T1000 (cell line): ENCODE measurements around the gene PPP2R1B.
"Not testable (repeated sequence)": the region's sequence is repeated elsewhere in the genome, so short reads cannot be mapped to it uniquely, and the experiment has no call there.

Experiments used
- DNase-seq: peaks from one replicate; lab custom pipeline; 2025; ENCODE audit warnings: mixed read lengths; lab: John Stamatoyannopoulos, UW

The PPP2R1B gene

GRCh38 chr11:111782109-111782741 lies 16.0 kb upstream of the PPP2R1B start:
- no peak for DNase-seq

GRCh38 chr11:111779118-111779517 lies 12.9 kb upstream of the PPP2R1B start:
- no peak for DNase-seq

DNA sequence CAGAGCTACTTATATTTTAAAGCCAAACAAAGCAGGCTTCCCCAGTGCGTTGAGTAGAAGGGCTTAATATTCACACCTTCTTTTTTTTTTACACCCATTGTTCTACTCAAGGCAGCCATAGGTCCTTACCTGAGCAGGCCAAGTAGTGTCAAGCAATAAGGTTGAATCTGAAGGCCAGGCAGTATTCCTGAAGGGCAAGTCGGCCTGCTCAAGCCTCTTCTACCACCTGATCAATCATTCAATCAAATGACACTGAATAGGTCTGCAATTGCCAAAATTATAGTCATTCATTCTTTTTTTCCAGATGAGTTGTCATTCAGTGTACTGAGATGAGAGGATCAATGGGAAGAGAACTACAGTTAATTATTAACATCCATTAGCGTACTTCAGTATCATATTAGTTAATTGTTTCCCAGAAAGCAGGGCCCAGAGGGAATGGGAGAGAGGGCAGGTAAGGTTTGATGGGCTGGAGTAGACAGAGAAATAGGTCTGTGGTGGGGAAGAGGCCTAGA lies 11.9 kb upstream of the PPP2R1B start:
- DNase-seq, result no peak

DNA sequence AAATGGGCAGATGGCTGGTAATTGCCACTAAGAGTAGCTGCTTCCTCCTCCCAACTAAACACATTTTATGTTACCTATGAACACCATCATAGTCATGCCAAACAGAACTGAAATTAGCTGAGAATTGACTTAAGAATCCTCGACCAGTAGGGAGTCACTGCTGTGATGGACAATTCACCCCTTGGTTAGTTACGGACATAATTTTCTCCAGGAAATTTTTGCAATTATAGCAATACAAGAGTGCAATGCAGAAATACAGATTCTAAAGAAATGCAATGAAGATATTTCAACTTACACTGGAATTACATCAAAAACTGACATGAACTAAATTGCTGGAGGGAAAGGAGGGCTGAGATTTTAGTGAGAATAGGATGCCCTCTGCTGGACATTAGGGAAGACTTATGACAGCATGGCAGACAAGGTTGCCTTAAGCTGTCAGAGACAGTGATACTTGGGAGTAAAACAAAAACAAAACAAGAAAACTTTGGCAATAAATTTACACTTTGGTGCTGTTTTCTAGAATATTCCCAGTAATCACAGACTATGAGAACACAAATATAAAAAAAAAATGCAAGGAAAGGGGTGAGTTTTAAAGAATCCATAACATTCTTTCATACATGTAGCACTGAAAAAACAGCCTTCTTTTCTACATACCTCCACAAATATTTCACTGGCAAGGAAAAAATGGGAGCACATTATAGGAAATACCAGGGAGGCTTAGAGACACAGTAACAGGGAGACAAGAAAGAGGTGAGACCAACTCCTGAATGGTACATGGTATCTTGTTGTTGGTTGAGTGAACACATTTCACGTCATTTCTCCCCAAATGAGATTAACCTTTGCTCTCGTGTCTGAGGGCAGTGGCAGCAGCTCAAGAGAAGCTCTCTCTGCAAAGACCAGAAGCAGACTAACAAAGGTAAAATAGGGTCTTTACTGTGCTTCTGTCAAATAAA lies 11.2 kb upstream of the PPP2R1B start:
- DNase-seq, result no peak

- DNase-seq, result no peak
Measured at GRCh38 chr11:111776398-111777093, 10.4 kb upstream of the PPP2R1B start.

GRCh38 chr11:111774955-111775710 lies 8.9 kb upstream of the PPP2R1B start:
- DNase-seq, result no peak

DNA sequence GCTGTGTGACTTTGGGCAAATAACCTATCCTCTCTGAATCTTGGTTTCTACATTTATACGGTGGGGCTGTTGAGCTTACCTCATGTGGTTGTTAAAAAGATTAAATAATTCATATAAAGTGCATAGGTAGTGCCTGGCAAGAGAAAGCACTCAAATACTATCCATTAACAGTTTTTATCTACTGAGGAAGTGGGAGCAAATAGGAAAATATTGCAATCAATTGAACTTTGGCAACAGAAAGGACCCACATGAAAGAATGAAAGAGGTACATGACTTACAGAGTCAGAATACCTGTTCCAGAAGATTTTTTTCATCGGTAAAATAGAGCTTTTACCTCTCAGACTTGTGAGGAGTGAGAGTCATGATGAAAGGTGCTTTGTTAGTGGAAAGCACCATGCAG lies 6.3 kb upstream of the PPP2R1B start:
- DNase-seq, result no peak

GRCh38 chr11:111771205-111771604 lies 5.0 kb upstream of the PPP2R1B start:
- DNase-seq, result not testable (repeated sequence)

- no peak for DNase-seq
Measured at GRCh38 chr11:111770581-111771134, 4.5 kb upstream of the PPP2R1B start.

GRCh38 chr11:111766834-111767142 lies 599 bp upstream of the PPP2R1B start:
- DNase-seq, result no peak

GRCh38 chr11:111765320-111765983 lies 737 bp downstream of the PPP2R1B start:
- DNase-seq, result no peak

- DNase-seq, result no peak
Measured at GRCh38 chr11:111764621-111765020, 1.6 kb downstream of the PPP2R1B start.

GRCh38 chr11:111762981-111763643 lies 3.1 kb downstream of the PPP2R1B start:
- no peak for DNase-seq

GRCh38 chr11:111762526-111762925 lies 3.7 kb downstream of the PPP2R1B start:
- no peak for DNase-seq

- DNase-seq, result no peak
Measured at GRCh38 chr11:111761036-111761435, 5.2 kb downstream of the PPP2R1B start.

DNA sequence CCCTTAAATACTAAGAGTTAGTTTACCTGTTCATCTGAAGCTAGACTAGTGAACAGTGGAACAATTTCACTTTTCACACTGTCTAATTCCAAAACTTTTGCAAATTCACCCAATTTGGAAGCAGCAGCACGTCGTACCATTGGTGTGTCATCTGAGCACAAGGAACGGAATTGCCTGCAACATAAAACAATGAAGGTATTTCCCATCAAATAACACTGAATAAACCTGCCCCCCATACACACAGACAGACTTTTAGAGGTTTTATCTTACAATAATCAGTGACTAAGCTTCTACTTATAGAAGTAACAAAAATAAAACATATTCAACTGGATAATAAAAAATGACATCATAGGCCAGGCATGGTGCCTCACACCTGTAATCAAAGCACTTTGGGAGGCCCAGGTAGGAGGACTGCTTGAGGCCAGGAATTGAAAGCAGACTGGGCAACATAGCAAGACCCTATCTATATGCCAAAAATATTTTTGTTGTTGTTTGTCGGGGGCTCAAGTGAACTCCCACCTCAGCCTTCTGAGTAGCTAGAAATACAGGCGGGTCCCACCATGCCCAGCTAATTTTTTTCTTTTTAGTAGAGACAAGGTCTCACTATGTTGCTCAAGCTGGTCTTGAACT lies 6.3 kb downstream of the PPP2R1B start:
- no peak for DNase-seq

DNA sequence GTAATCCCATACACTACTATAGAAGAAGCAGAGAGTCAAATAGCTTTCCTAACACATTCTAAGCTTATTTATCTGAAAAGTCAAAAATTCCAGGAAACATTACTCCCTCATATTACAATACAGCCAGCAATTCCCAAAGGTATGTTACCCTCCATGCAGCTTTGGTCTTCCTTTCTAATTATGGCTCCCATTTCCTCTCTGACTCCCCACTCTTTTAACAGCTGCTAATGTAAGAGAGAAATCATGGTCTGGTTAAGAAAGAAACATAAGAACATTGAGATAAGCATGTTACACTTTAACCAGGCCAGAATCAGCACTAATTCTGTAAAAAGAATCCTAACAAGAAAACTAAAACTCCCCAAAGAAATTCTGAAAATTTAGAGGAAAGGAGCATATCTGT lies 6.8 kb downstream of the PPP2R1B start:
- DNase-seq, result no peak

DNA sequence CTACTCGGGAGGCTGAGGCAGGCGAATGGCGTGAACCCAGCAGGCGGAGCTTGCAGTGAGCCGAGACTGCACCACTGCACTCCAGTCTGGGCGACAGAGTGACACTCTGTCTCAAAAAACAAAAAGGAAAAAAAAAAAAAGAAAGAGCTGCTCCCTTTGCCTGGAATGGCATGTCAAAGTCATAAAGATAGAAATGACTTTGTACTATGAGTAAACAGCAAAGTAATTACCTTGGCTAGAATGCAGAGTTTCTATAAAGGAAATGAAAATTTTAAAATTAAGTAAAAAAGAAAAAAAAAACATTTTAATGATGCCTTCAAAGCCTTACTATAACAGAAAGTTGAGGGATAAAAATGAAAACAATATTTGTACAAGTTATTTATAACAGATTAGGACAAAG lies 10.1 kb downstream of the PPP2R1B start:
- DNase-seq, result no peak

GRCh38 chr11:111749646-111750045 lies 16.5 kb downstream of the PPP2R1B start:
- no peak for DNase-seq
